HG03135 (cell line): ENCODE data around the gene MOB3A.
"Not testable (repeated sequence)": the region's sequence is repeated elsewhere in the genome, so short reads cannot be mapped to it uniquely, and the experiment has no call there.

Experiments used
- ATAC-seq: cut with Tn5 transposase; IDR thresholded peaks from one replicate; pipeline ENCODE4 v1.9.1; 2021; ENCODE audit warnings: mild to moderate bottlenecking, moderate library complexity; ENCODE audit not compliant: unreplicated experiment

MOB3A gene

GRCh38 chr19:2096034-2096479, at the start of gene MOB3A:
Gene MOB3A, minus strand, starts transcription at chr19:2096326. Its CDS starts 17,766 bp downstream, at chr19:2078560.
- no peak for ATAC-seq

- no peak for ATAC-seq
Measured at GRCh38 chr19:2145831-2146241, 49.7 kb upstream of the MOB3A start.

DNA sequence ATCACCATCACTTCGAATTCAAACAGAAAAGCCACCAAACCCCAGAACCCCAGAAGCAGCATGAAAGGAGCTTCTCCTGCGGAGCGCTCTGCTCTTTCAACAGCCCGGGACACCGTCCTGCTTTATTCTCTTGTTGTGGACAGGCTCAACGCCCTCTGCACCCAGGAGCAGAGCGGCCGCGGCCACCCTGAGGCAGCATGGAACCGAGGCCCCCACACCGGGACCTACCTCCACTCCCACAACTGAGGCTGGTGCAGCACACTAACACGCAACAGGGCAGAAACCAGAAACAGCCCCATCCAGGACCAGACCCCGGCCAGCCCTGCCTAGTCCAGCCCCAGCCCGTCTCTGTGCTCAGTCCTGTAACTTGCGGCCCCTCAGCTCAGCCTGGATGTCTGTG, 48.1 kb upstream of the MOB3A start:
- ATAC-seq, result no peak

DNA sequence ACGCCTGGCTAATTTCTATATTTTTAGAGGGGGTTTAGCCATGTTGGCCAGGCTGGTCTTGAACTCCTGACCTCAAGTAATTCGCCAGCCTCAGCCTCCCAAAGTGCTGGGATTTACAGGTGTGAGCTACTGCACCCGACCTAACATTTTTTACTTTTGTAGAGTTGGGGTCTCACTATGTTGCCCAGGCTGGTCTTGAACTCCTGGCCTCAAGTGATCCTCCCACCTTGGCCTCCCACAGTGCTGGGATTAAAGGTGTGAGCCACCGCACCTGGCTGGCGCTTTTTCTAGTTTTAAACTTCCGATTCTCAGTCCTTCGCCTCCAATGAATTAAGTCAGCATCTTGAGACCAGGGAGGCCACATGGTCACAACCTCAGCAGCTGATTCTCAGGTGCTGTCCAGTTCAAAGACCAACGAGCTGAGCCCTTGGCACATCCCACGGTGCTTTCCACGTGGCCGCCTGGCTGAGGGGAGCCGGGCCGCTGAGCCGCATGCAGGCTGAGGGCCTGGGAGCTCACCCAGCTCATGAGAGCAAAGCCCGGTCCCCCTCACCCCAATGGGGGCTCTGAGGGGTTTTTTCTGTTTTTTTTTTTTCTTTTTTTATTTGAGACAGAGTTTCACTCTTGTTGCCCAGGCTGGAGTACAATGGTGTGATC, 46.2 kb upstream of the MOB3A start:
- ATAC-seq, result no peak

GRCh38 chr19:2140138-2140569, 44.0 kb upstream of the MOB3A start:
- no peak for ATAC-seq

DNA sequence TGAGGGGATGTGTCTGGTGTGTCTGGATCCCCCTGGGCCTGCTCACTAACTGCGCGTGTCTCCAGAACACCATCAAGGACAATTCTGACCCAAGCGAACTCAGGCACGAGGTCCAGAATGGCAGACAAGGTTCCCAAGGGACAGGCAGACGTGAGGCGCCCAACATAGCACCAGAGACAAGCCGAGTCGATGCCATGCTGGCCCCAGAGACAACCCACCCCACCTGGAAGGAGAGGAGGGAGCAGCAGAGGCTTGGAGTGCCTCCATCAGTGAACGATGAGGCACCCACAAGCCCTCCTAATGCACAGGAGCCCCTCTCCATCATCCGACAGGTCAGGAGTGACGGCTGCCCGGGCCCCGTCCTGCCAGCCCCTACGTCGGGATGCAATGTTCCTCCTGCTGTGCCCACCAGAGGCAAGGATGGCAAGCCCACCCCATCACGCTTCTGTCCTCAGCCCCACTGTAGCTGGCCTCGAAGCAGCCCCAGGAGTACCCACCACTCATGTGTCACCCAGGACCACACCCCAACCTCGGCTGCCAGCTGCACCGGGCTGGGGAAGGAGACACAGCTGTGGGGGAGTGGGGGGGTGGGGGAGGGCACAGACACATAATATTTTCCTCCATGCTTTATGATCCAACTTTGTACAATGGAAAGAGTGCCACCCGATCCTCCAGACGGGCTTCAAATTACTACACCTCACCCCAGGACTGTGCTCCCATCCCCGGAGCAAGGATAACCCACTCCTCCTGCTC, 43.4 kb upstream of the MOB3A start:
- no peak for ATAC-seq

GRCh38 chr19:2138061-2138728, 42.1 kb upstream of the MOB3A start:
- no peak for ATAC-seq

DNA sequence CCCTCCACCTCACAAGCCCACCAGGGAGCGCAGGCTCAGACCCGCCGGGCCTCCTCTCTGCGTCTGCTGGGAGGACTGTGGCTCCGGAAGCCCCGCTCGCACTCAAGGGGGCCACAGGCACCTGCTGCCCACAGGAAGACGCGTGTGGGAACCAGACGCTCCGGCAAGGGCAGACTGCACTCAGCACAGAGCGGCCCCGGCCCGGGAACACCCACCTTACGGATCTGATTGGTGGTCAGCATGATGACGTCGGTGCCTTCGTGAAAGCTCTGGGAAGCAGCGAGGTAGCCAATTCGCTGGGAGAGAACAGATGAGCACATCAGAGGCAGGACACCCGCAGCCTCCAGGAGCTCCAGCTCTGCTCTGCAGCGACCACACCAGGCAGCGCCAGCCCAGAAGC, 40.7 kb upstream of the MOB3A start:
- ATAC-seq, result no peak

DNA sequence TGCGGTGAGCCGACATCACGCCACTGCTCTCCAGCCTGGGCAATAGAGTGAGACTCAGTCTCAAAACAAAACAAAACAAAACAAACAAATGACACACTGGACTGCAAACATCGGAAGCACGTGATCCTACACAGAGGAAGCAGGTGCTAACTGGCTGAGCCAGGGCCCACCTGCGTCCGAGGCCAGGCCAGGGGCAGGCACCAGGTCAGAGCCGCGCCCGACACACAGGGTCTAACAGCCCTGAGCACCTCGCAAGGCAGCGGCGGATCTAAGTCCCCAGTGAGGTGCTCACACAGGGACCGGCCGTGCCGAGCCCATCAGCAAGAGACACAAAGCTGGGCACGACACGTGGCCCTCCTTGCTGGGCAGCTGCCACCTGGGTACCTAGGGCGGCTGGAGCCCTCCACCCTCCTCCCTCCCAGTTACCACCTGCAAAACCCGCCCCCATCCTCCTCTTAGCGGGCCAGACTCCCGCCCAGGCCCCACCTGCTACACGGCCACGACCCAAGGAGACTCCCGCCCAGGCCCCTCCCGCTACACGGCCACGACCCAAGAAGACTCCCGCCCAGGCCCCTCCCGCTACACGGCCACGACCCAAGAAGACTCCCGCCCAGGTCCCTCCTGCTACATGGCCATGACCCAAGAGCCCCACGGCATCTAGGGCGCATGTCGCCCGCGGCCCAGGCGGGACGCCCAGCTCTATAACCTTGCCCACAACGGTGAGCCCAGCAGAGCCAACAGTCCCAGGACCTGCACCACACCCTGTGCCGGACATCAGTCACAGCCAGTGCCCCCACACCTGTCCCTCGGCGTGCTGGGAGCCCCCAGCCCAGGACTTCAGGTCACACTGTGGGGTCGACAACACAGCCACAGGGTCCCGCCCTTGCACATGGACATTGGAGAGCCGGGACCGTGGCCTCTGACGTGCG, 39.6 kb upstream of the MOB3A start:
- no peak for ATAC-seq

DNA sequence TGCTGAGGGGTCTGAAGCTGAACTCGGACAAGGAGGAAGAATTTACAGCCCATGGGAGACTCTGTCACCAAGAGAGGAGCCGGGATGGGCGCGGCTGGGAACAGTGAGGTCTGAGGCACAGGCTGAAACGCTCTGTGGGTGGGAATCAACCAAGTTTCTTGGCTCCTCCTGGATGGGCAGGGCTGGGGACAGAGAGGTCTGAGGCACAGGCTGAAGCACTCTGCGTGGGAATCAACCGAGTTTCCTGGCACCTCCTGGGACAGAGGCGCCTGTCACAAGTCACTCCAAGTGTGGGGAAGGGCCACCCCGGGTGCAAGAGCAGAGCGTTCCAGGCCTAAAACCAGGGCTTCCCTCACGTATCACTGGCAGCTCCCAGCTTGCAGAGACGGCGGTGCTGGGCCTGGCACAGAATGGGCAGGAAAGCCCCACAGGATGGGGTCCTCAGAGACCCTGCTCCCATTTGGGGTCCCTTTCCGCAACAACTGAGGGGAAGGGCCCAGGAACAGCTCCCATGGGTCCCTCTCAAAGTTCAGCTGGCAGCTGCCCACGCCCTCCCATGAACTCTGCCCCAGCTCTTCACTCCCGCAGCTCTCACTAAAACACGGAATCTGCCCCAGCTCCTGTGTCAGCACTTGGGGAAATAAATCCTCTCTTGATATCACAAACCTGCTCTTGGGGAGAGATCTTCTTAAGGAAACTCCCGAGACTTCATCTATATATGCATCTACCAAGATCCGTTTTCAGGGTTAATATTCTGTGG, 36.8 kb upstream of the MOB3A start:
- no peak for ATAC-seq

- no peak for ATAC-seq
Measured at GRCh38 chr19:2132191-2132590, 36.1 kb upstream of the MOB3A start.

DNA sequence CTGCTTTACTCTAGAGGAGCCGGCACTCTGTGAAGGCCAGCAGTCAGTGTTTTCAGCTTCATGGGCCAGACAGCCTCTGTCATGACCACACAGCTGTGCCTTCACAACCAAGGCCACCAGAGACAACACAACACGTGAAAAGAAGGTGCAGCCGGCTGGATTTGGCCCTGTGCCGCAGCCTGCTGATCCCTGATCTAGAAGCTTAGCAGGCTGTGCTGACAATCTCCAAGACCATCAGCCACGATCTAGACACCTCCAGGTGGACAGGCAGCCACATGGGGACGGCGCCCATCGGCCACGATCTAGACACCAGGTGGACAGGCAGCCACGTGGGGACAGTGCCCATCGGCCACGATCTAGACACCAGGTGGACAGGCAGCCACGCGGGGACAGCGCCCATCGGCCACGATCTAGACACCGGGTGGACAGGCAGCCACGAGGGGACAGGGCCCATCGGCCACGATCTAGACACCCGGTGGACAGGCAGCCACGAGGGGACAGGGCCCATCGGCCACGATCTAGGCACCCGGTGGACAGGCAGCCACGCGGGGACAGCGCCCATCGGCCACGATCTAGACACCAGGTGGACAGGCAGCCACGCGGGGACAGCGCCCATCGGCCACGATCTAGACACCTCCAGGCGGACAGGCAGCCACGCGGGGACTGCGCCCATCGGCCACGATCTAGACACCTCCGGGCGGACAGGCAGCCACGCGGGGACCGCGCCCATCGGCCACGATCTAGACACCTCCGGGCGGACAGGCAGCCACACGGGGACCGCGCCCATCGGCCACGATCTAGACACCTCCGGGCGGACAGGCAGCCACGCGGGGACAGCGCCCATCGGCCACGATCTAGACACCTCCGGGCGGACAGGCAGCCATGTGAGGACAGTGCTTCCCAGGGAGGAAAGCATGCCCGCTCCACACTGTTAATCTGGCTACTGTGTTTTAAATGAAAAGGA, 35.2 kb upstream of the MOB3A start:
- not testable (repeated sequence) for ATAC-seq

DNA sequence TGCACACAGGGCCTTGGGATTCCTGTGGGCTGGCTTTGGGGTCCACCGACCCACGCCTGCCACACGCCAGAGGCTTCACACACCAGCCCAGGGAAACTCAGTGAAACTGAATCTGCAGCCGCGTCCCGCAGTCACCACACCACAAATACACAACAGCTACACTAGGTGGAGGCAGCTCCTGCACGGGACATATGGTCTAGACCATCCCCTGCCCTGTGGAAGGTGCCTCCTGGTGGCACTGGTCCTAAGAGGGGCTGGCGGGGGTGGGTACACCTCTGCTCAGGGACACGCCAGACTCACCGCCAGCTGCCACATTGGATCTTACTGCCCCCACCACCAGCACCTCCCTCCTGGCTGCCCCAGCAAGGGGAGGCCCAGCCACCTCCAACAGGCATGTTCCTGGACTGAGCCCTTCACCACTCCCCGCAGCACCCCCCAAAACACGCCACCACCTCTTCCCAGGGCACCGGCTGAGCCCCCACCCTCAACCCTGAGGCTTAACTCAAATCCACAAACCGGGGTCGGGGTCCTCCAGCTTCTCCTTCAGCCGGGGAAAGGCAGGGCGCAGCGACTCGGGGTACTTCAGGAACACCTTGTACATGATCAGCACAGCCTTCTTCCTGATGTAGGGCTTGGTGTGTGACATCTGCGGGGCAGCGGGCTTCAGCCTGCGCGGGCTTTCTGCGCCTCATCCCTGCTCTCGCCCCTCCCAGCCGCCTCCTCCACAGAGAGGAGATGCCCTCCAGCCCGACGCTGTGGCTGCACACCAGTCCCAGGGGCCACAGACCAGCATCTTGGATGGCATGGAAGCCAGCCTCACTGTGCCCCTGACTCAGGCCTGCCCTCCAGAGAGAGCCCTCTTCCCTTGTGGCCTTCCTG, 34.0 kb upstream of the MOB3A start:
- no peak for ATAC-seq

DNA sequence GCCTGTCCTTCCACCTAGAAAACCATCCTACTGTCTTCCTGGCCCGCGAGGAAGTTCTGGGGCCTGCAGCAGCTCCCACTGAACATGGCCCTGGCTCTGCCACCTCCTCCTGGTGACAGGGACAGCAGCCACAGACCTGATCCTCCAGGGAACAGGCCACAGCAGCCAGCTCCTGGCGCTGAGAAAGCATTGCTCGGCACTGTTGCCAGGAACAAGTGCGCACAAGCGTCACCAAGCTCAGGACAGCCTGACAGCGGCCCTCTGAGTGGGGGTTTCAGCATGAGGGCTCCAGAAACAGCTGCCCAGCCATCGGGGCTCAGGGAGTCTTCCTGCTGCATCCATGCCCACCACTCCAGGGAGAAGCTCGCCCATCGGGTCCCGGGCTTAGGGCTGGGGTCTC, 33.4 kb upstream of the MOB3A start:
- no peak for ATAC-seq

GRCh38 chr19:2129022-2129421, 32.9 kb upstream of the MOB3A start:
- no peak for ATAC-seq

DNA sequence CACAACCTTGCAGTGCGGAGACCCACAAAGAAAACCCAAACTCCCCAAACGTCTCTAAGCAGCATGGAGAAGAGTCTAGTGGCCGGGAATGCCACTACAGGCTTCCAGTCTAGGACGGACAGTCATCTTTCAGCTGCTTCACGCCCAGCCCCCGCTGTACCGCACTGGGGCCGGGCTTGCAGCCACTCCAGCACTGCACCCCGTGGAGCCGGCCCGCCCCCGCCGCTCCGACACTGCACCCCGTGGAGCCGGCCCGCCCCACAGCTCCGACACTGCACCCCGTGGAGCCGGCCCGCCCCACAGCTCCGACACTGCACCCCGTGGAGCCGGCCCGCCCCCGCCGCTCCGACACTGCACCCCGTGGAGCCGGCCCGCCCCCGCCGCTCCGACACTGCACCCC, 32.1 kb upstream of the MOB3A start:
- not testable (repeated sequence) for ATAC-seq

- no peak for ATAC-seq
Measured at GRCh38 chr19:2127758-2128157, 31.6 kb upstream of the MOB3A start.
